Pancreas (tissue), 10 donors: Measurements from ENCODE around the gene TDRKH. TPM values are rescaled to one million over a fixed set of nuclear protein-coding genes. Genes with fewer than 3 reads are reported as not detected.
A peak's percentile ranks its signal among the peaks of the same experiment; 100 is the strongest.
"Not testable (repeated sequence)": the region's sequence is repeated elsewhere in the genome, so short reads cannot be mapped to it uniquely, and the experiment has no call there.

Experiments
- ATAC-seq, 4 donors: fragments of 200-7000 bp; cut with Tn5 transposase; one replicate each; pipeline versions ENCODE4 v1.8.0 to v1.9.1; 2020; ENCODE audit warnings: mild to moderate bottlenecking in 4 of 4, moderate library complexity in 4 of 4
- DNase-seq, 6 donors: peaks; one replicate each; pipeline ENCODE4 v3.0.0-alpha.2; 2020
- FAIRE-seq: peaks from 2 replicates; lab custom pipeline; 2012; peaks lifted over from hg19 to GRCh38; lab: Jason Lieb, UNC
- H3K27ac ChIP-seq, 4 donors: fragments of 200-600 bp; sonication (generic); 1 replicate in 3 of 4; 2 replicates in 1 of 4; pipeline versions ENCODE4 v1.5.0 to v1.8.0; 2020
- H3K27me3 ChIP-seq, 4 donors: fragments of 200-600 bp; one replicate each; pipeline ENCODE4 v1.8.0; 2021
- H3K36me3 ChIP-seq, 3 donors: fragments of 200-600 bp; sonication (generic) in 1 of 3; one replicate each; pipeline versions ENCODE4 v1.5.0 to v1.8.0; 2020 to 2021
- H3K4me1 ChIP-seq, 3 donors: fragments of 200-600 bp; one replicate each; pipeline ENCODE4 v1.8.0; 2021
- H3K4me3 ChIP-seq, 4 donors: fragments of 200-600 bp; sonication (generic) in 2 of 4; one replicate each; pipeline versions ENCODE4 v1.5.0 to v1.8.0; 2020 to 2021
- H3K9me3 ChIP-seq, 4 donors: fragments of 200-600 bp; one replicate each; pipeline ENCODE4 v1.8.0; 2021
- WGBS, 2 donors: extraction: QIAGEN DNeasy Blood & Tissue Kit; methylation state at CpG; one replicate each; pipeline ENCODE4 v1.1.7; 2013; 5-methylcytosine and 5-hydroxymethylcytosine counted together
- intact Hi-C, 3 donors: fragments of 100-400 bp; cut with DNase I; formaldehyde crosslinking; loops; one replicate each; pipeline versions ENCODE4 v1.11.1 to v1.14.2; 2022
- polyA plus RNA-seq, 2 donors: library from polyadenylated mRNA; stranded (reverse); fragments of 200-250 nt; gene quantifications; one replicate each; pipeline ENCODE4 v1.2.3, GENCODE V29; 2013
- total RNA-seq, 6 donors: library from RNA; stranded (reverse); fragmentation: NEBNext Ultra II Directional in 4 of 6; extraction: Animal tissue kit (Norgen Biotek cat#: 25700) in 4 of 6; gene quantifications; one replicate each; pipeline versions ENCODE4 v1.2.1 to v1.2.4, GENCODE V29; 2021 to 2023
- TF ChIP-seq, protein P1 (sequence below), 4 donors: fragments of 200-600 bp; sonication (generic) in 3 of 4; IDR thresholded peaks; one replicate each; pipeline versions ENCODE4 v1.5.0 to v1.8.0; 2021; ENCODE audit warnings: antibody characterized with exemption in 4 of 4
- donor health status: healthy with polysubstance abuse.
- donor health status: DM: no; HTN: no; CAD: no; lungs with moderate emphysema.
- donor health status: DM: no; HTN: no; CAD: no.
- donor health status: control.
- donor health status: control.
- donor health status: Bipolar disorder and iron deficiency.
- donor health status: DM: yes; HTN: yes; CAD: no.
- donor health status: DM: no; HTN: no; CAD: no.
- donor health status: DM: no; HTN: no; CAD: no.
- donor health status: DM: yes; HTN: yes; CAD: no.

TDRKH gene
- total and polyA plus RNA-seq, 8 donors: 2.6 to 7.5 (median 3.7) TPM

DNA sequence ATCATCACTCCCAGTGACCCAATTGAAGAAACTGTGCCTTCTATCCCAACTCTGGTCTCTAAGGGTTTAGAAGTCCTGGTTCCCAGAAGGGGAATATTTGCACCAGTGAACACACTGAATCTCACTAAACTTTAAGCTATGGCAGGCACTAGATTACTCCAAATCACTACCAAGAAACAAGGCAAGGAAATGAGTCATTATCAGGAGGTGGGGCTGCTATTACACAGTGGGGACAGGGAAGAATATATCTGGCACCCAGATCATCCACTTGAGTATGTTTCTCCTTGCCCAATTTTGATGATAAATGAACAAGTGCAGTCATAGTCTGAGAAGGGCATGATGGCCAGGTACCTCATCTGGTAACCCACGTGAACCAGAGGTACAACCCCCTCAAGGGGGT, 34.0 kb downstream of the TDRKH start:
- TF ChIP-seq, protein P1, sequence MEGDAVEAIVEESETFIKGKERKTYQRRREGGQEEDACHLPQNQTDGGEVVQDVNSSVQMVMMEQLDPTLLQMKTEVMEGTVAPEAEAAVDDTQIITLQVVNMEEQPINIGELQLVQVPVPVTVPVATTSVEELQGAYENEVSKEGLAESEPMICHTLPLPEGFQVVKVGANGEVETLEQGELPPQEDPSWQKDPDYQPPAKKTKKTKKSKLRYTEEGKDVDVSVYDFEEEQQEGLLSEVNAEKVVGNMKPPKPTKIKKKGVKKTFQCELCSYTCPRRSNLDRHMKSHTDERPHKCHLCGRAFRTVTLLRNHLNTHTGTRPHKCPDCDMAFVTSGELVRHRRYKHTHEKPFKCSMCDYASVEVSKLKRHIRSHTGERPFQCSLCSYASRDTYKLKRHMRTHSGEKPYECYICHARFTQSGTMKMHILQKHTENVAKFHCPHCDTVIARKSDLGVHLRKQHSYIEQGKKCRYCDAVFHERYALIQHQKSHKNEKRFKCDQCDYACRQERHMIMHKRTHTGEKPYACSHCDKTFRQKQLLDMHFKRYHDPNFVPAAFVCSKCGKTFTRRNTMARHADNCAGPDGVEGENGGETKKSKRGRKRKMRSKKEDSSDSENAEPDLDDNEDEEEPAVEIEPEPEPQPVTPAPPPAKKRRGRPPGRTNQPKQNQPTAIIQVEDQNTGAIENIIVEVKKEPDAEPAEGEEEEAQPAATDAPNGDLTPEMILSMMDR (IDR thresholded peaks at IDR 0.05): no peak
- intact Hi-C loops: no loop called here
- Histone ChIP-seq H3K27ac (no peak overlapping the region), H3K9me3 (no peaks in the 10 kb centered on the region), H3K4me1 (no peaks in the 10 kb centered on the region), H3K36me3 (peaks cover 0 to 20% (median 10%) of the 10 kb centered on the region in 3 donors), H3K27me3 (no peaks in the 10 kb centered on the region), H3K4me3 (no peak overlapping the region)
- ATAC-seq (no peak), FAIRE-seq (no peak), DNase-seq (no peak)
- WGBS, 2 donors: 45 to 57% methylated on average over 1 of the region's 1 CpG

DNA sequence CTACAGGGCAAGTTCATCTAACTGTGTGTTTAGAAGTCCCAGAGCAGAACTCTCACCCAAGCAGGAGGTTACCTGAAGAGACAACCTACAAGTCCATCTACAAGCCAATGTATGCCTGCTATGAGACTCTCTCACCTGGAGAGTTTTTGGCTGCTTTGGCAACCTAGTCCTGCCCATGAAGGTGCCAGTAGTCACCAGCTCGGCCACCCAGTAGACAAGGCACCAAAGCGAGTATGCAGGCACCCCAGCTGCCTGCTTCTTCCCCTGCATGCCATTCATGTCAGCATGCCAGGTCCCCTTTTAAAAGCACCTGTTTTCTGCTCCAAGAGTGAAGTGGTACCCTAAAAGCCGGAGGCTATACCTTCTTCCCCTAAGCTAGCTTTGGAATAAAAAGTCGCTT, 48.8 kb downstream of the TDRKH start:
- Histone ChIP-seq H3K9me3 (no peaks in the 10 kb centered on the region), H3K4me3 (no peak overlapping the region), H3K4me1 (peaks cover 0 to 4% (median 0%) of the 10 kb centered on the region in 3 donors), H3K27me3 (no peaks in the 10 kb centered on the region), H3K36me3 (no peaks in the 10 kb centered on the region), H3K27ac (no peak overlapping the region)
- no peak for ATAC-seq
- DNase-seq: no peak
- 70 to 87% methylated on average over 4 of the region's 4 CpGs for WGBS, 2 donors
- FAIRE-seq: no peak
- TF ChIP-seq, protein P1 (IDR thresholded peaks at IDR 0.05): no peak
- intact Hi-C loops: no loop called here

DNA sequence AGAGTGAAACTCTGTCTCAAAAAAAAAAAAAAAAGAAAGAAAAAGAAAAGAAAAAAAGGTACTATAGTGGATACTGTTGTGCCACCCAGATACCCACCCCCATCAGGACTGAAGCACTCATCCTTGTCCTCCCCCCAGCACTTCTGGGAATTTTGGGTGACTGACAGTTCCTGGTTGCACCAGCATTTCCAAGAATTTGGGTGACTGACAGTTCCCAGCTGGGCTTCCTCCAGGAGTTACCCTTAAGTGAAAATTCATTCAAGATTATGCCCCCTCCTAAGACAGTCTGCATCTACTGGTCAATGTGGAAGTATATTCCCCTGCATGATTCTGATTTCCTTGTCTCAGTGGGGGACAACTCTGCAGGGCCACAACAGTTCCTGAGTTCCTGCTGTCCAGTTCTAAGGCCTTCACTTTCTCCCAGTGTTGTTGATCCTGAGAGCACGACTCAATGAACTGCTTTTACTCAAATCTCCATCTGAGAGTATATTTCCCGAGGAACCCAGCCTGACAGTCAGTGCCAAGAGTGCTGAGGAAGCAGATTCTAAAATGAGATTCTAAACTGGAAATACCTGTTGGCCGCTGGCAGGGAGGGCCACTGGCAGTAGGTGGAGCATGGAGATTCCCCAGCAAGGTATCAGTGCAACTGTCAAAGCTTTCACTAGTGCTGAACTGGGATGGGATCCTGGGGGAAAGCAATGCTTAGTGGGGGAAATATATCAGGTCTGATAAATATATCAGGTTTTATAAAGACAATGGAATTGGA, 50.5 kb downstream of the TDRKH start:
- intact Hi-C loops: loop anchor here in 1 of 3 donors (10.0 kb wide), 1 partner anchor 145 kb away; no protein-coding TSS in a partner anchor
- Histone ChIP-seq H3K4me1 (peaks cover 0 to 4% (median 0%) of the 10 kb centered on the region in 3 donors), H3K4me3 (no peak overlapping the region), H3K27ac (peak overlapping the region in 1 of 4 donors; percentile 35), H3K9me3 (no peaks in the 10 kb centered on the region), H3K27me3 (no peaks in the 10 kb centered on the region), H3K36me3 (no peaks in the 10 kb centered on the region)
- FAIRE-seq: no peak
- WGBS, 2 donors: 17 to 24% methylated on average over 3 of the region's 3 CpGs
- peak in 2 of 6 donors; percentile 36 to 38 for DNase-seq
- peak in 3 of 4 donors; percentile 59 to 83 (median 81) for ATAC-seq
- TF ChIP-seq, protein P1 (IDR thresholded peaks at IDR 0.05): no peak

DNA sequence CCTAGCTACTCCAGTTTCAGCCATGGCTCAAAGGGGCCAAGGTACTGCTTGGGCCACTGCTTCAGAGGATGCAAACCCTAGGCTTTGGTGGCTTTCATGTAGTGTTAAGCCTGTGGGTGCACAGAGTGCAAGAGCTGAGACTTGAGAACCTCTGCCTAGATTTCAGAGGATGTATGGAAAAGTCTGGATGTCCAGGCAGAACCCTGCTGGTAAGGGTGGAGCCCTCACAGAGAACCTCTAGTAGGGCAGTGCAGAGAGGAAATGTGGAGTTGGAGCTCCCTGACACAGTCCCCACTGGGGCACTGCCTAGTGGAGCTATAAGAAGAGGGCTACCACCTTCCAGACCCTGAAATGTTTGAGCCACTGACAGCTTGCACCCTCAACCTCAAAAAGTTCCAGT, 52.8 kb downstream of the TDRKH start:
- Histone ChIP-seq H3K27me3 (no peaks in the 10 kb centered on the region), H3K9me3 (no peaks in the 10 kb centered on the region), H3K27ac (no peak overlapping the region), H3K36me3 (no peaks in the 10 kb centered on the region), H3K4me3 (no peak overlapping the region), H3K4me1 (peaks cover 0 to 4% (median 0%) of the 10 kb centered on the region in 3 donors)
- no peak for FAIRE-seq
- intact Hi-C loops: loop anchor here in 1 of 3 donors (10.0 kb wide), 1 partner anchor 143 kb away; no protein-coding TSS in a partner anchor
- no peak for DNase-seq
- TF ChIP-seq, protein P1 (IDR thresholded peaks at IDR 0.05): no peak
- no peak for ATAC-seq

DNA sequence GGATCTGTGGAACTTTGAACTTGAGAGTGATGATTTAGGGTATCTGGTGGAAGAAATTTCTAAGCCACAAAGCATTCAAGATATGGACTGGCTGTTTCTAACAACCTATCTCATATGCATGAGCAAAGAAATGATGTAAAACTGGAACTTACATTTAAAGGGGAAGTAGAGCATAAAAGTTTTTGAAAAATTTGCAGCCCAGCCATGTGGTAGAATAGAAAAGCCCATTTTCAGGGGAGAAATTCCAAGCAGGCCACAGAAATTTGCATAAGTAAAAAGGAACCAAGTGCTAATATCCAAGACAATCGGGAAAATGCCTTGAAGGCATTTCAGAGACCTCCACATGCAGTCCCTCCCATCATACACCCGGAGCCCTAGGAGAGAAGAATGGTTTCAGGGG, 53.3 kb downstream of the TDRKH start:
- FAIRE-seq (no peak), ATAC-seq (no peak), DNase-seq (no peak)
- TF ChIP-seq, protein P1 (IDR thresholded peaks at IDR 0.05): no peak
- 72 to 84% methylated on average over 2 of the region's 2 CpGs for WGBS, 2 donors
- Histone ChIP-seq H3K36me3 (no peaks in the 10 kb centered on the region), H3K27ac (no peak overlapping the region), H3K4me3 (no peak overlapping the region), H3K9me3 (no peaks in the 10 kb centered on the region), H3K27me3 (no peaks in the 10 kb centered on the region), H3K4me1 (peaks cover 0 to 4% (median 0%) of the 10 kb centered on the region in 3 donors)
- intact Hi-C loops: loop anchor here in 1 of 3 donors (10.0 kb wide), 1 partner anchor 142 kb away; no protein-coding TSS in a partner anchor

DNA sequence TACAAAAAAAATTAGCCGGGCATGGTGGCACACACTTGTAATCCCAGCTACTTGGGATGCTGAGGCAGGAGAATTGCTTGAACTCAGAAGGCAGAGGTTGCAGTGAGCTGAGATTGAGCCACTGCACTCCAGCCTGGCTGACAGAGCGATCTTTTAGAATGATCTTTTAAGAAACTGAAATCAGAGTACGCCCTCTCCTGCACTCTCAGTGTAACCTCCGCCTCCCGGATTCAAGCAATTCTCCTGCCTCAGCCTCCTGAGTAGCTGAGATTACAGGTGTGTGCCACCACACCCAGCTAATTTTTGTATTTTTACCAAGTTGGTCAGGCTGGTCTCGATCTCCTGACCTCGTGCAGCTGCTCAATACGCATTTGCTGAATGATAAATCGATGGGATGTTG, 56.3 kb downstream of the TDRKH start:
- not testable (repeated sequence) for ATAC-seq, H3K9me3 ChIP-seq, H3K27me3 ChIP-seq, FAIRE-seq, H3K36me3 ChIP-seq, H3K4me3 ChIP-seq, H3K27ac ChIP-seq, DNase-seq
- 86 to 91% methylated on average over 9 of the region's 9 CpGs for WGBS, 2 donors
- intact Hi-C loops: loop anchor here in 2 of 3 donors (2.0 to 10.0 kb wide), 2 partner anchors 139 kb away; no protein-coding TSS in a partner anchor
- peaks cover 6 to 17% (median 11%) of the 10 kb centered on the region in 3 donors for H3K4me1 ChIP-seq
